CD4-positive, alpha-beta T cell treated with Interferon gamma for 1 hour (primary cell): ENCODE results near the gene STPG2.
"Not testable (repeated sequence)": the region's sequence is repeated elsewhere in the genome, so short reads cannot be mapped to it uniquely, and the experiment has no call there.

Source experiments
- DNase-seq: peaks from one replicate; pipeline ENCODE4 v3.0.0-alpha.2; 2020

Gene STPG2

GRCh38 chr4:97627750-97628149 lies 515.5 kb downstream of the STPG2 start:
- DNase-seq = no peak

GRCh38 chr4:97624204-97624603 lies 519.1 kb downstream of the STPG2 start:
- DNase-seq = no peak

- DNase-seq = no peak
These were observed 537.3 kb downstream of the STPG2 start for GRCh38 chr4:97605932-97606331.

- DNase-seq = peak; percentile 1
These were observed 550.0 kb downstream of the STPG2 start for GRCh38 chr4:97593248-97593647.

- no peak for DNase-seq
These were observed 553.0 kb downstream of the STPG2 start for GRCh38 chr4:97590266-97590665.

GRCh38 chr4:97589481-97590196 lies 553.6 kb downstream of the STPG2 start:
- DNase-seq = no peak

- DNase-seq = no peak
These were observed 555.4 kb downstream of the STPG2 start for GRCh38 chr4:97587912-97588311.

GRCh38 chr4:97585274-97585673 lies 558.0 kb downstream of the STPG2 start:
- DNase-seq = no peak

- no peak for DNase-seq
These were observed 560.4 kb downstream of the STPG2 start for GRCh38 chr4:97582890-97583289.

GRCh38 chr4:97577004-97577403 lies 566.3 kb downstream of the STPG2 start:
- no peak for DNase-seq

- DNase-seq = no peak
These were observed 583.3 kb downstream of the STPG2 start for GRCh38 chr4:97560009-97560408.

- DNase-seq = no peak
These were observed 585.0 kb downstream of the STPG2 start for GRCh38 chr4:97558204-97558778.

- DNase-seq = not testable (repeated sequence)
These were observed 592.6 kb downstream of the STPG2 start for GRCh38 chr4:97550637-97551036.

GRCh38 chr4:97548943-97549583 lies 594.2 kb downstream of the STPG2 start:
- no peak for DNase-seq

- no peak for DNase-seq
These were observed 595.1 kb downstream of the STPG2 start for GRCh38 chr4:97548186-97548585.

- no peak for DNase-seq
These were observed 611.9 kb downstream of the STPG2 start for GRCh38 chr4:97531351-97531750.

- no peak for DNase-seq
These were observed 612.6 kb downstream of the STPG2 start for GRCh38 chr4:97530676-97531075.

- DNase-seq = no peak
These were observed 618.0 kb downstream of the STPG2 start for GRCh38 chr4:97525236-97525635.

- DNase-seq = no peak
These were observed 625.3 kb downstream of the STPG2 start for GRCh38 chr4:97517939-97518338.

GRCh38 chr4:97513917-97514316 lies 629.4 kb downstream of the STPG2 start:
- DNase-seq = no peak
